CD4-positive, CD25-positive, alpha-beta regulatory T cell (primary cell): Measurements from ENCODE around the gene INHBE. TPM values are rescaled to one million over a fixed set of nuclear protein-coding genes. Genes with fewer than 3 reads are reported as not detected.

ENCODE experiments used
- ATAC-seq, 2 donors: fragments of 150-1000 bp; cut with Tn5 transposase; one replicate each; pipeline ENCODE4 v1.10.0; 2021; ENCODE audit warnings: low read depth in 2 of 2, moderate number of reproducible peaks in 2 of 2, moderate library complexity in 1 of 2
- DNase-seq, 3 donors: peaks; one replicate each; pipeline versions ENCODE4 v3.0.0 to v3.0.0-alpha.2; 2012 to 2022; ENCODE audit warnings: mixed read lengths in 1 of 3
- H3K27ac ChIP-seq: one replicate; pipeline ENCODE4 v1.7.0; 2013; ENCODE audit warnings: mild to moderate bottlenecking, low read length; ENCODE audit not compliant: insufficient read depth, poor library complexity, severe bottlenecking
- H3K27me3 ChIP-seq: one replicate; pipeline ENCODE4 v1.7.0; 2013; ENCODE audit warnings: low read length; ENCODE audit not compliant: control insufficient read depth, insufficient read depth
- H3K36me3 ChIP-seq: one replicate; pipeline ENCODE4 v1.7.0; 2013; ENCODE audit warnings: mild to moderate bottlenecking, low read length, moderate library complexity; ENCODE audit not compliant: control insufficient read depth, insufficient read depth
- H3K4me1 ChIP-seq: 2 replicates; pipeline ENCODE4 v1.7.0; 2013; ENCODE audit warnings: mild to moderate bottlenecking, low read length; ENCODE audit not compliant: insufficient read depth, control insufficient read depth, poor library complexity, severe bottlenecking
- H3K4me3 ChIP-seq: one replicate; pipeline ENCODE4 v1.7.0; 2013; ENCODE audit warnings: low read depth, mild to moderate bottlenecking, low read length, moderate library complexity
- H3K9me3 ChIP-seq, 2 experiments: 1 replicate in 1 of 2; 2 replicates in 1 of 2; pipeline ENCODE4 v1.7.0; 2013; ENCODE audit warnings: low read length in 2 of 2, mild to moderate bottlenecking in 1 of 2, moderate library complexity in 1 of 2; ENCODE audit not compliant: control insufficient read depth in 2 of 2
- H3K27ac Mint-ChIP-seq, 3 donors: one replicate each; pipeline ENCODE4 v1.8.0; 2020 to 2022; ENCODE audit warnings: mild to moderate bottlenecking in 3 of 3, mixed read lengths in 3 of 3, moderate library complexity in 2 of 3
- H3K27me3 Mint-ChIP-seq: one replicate; pipeline ENCODE4 v1.8.0; 2022; ENCODE audit warnings: mild to moderate bottlenecking, mixed read lengths
- H3K36me3 Mint-ChIP-seq: one replicate; pipeline ENCODE4 v1.8.0; 2020; ENCODE audit warnings: mixed read lengths
- H3K4me1 Mint-ChIP-seq, 4 donors: one replicate each; pipeline ENCODE4 v1.8.0; 2020 to 2022; ENCODE audit warnings: mixed read lengths in 4 of 4, mild to moderate bottlenecking in 1 of 4
- H3K4me3 Mint-ChIP-seq, 4 donors: one replicate each; pipeline ENCODE4 v1.8.0; 2020 to 2022; ENCODE audit warnings: mild to moderate bottlenecking in 4 of 4, mixed read lengths in 4 of 4, moderate library complexity in 3 of 4
- H3K9me3 Mint-ChIP-seq, 7 donors: one replicate each; pipeline ENCODE4 v1.8.0; 2020 to 2022; ENCODE audit warnings: mixed read lengths in 7 of 7, mild to moderate bottlenecking in 3 of 7, moderate library complexity in 2 of 7
- polyA plus RNA-seq, 4 donors: library from polyadenylated mRNA; unstranded; fragments of 300-500 nt; fragmentation: Illumina TruSeq; gene quantifications; one replicate each; pipeline ENCODE4 v1.2.3, GENCODE V29; 2021
- total RNA-seq: library from RNA; stranded (reverse); gene quantifications from one replicate; pipeline ENCODE4 v1.2.3, GENCODE V29; 2022

The INHBE gene
- total and polyA plus RNA-seq, 5 donors from 2014 or later, result 0.06 TPM; not detected in 4

DNA sequence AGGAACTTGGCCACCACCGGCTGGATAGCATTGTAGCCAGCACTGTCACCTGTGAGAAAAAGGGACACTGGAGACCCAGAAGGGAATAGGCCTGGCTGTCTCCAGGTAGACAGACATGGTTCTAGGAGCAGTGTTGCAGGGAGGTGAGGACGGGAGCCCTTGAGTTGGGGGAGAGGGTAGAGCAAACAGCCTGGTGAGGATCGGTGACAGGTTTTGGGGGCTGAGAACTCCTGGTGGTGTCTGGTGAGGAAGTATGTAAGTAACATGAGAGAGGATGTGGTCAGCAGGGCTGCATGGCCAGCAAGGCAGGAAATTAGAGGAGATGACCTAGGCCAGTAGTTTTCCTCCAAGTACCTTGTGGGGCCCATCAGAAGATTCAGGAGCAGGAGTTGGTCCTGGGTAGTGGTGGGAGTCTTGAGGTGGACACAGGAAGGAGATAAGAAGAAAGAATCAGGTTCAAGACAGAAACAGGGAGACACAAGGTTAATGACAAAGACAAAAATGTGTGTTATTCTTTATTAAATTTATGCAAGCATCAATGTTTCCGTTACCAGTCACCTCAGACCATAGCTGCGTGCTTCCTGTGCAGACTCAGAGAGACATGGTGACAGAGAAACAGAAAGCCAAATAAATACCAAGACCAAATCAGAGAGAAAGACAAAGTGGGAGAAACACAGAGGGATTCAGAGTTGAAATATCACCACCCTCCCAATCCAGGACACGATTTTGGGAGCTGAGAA is 24.4 kb downstream of the INHBE start, which contains the start of gene ARHGAP9:
Gene ARHGAP9, minus strand, starts transcription at position 491 of the 740 bp plus-strand sequence. Its CDS starts 460 bp downstream, at position 31.
- H3K9me3 Mint-ChIP-seq, result no peaks in the 10 kb centered on the region

DNA sequence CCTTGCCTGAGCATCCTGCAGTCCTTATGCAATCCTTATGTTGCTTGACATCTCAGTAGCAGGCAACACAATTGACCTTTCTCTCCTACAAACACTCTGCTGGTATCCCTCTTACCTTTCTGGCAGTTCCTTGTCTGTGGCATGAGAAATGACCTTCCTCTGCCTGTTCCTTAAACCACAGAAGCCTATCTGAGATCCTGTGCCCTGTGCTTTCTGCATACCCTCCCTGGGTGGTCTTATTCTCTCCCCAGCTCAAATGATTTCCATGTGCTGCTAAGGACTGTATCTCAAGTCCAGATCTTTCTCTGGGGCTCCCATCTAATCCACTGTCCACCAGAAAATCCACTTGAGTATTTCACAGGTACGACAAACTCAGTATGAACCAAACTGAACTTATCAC is 26.6 kb downstream of the INHBE start:
- Histone ChIP-seq H3K27ac (peak overlapping the region; percentile 97), H3K9me3 (no peaks in the 10 kb centered on the region), H3K4me3 (no peak overlapping the region), H3K27me3 (no peaks in the 10 kb centered on the region), H3K4me1 (peaks cover 53% of the 10 kb centered on the region), H3K36me3 (no peaks in the 10 kb centered on the region)
- no peak for ATAC-seq
- Mint-ChIP-seq H3K36me3 (peaks cover 23% of the 10 kb centered on the region), H3K27ac (peak overlapping the region; percentile 99), H3K4me3 (peak overlapping the region in 3 of 4 donors; percentile 77 to 100 (median 81)), H3K9me3 (no peaks in the 10 kb centered on the region), H3K4me1 (peaks cover 17 to 58% (median 44%) of the 10 kb centered on the region in 4 donors), H3K27me3 (no peaks in the 10 kb centered on the region)
- no peak for DNase-seq

More for the DNA sequence above, 24.4 kb downstream of the INHBE start, which contains the start of gene ARHGAP9:
- ATAC-seq (peak; percentile 71 to 80), DNase-seq (peak; percentile 53 to 88 (median 87))
- no peaks in the 10 kb centered on the region for H3K27me3 ChIP-seq
- Mint-ChIP-seq H3K4me1 (peaks cover 17 to 73% (median 53%) of the 10 kb centered on the region in 4 donors), H3K27ac (peak within 1 kb of the TSS; percentile 99 to 100 (median 99)), H3K36me3 (peaks cover 28% of the 10 kb centered on the region), H3K27me3 (no peaks in the 10 kb centered on the region), H3K4me3 (peak within 1 kb of the TSS; percentile 90 to 100 (median 100))
- peaks cover 11% of the 10 kb centered on the region for H3K36me3 ChIP-seq
- H3K27ac ChIP-seq, result peak within 1 kb of the TSS; percentile 97
- no peaks in the 10 kb centered on the region for H3K9me3 ChIP-seq
- peaks cover 74% of the 10 kb centered on the region for H3K4me1 ChIP-seq
- peak within 1 kb of the TSS; percentile 93 for H3K4me3 ChIP-seq

DNA sequence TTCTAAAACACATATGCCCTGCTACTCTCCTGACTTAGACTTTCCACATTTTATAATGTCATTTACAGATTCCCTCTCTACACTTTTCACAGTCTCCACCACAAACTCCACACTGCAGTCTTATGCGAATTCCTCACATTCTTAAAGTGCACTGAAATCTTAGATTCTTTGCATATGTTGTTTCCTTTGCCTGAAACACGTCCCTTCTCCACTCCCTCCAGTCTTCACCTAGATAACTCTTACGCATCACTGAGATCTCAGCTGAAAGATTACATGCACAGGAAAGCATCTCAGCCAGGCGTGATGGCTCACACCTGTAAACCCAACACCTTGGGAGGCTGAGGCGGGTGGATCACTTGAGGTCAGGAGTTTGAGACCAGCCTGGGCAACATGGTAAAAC is 28.4 kb downstream of the INHBE start:
- Mint-ChIP-seq H3K4me1 (peaks cover 18 to 56% (median 41%) of the 10 kb centered on the region in 4 donors), H3K36me3 (peaks cover 15% of the 10 kb centered on the region), H3K4me3 (peak overlapping the region in 2 of 4 donors; percentile 8 to 66), H3K27ac (peak overlapping the region; percentile 3 to 90 (median 80)), H3K9me3 (no peaks in the 10 kb centered on the region), H3K27me3 (peaks cover 4% of the 10 kb centered on the region)
- no peaks in the 10 kb centered on the region for H3K27me3 ChIP-seq
- H3K36me3 ChIP-seq, result no peaks in the 10 kb centered on the region
- peaks cover 46% of the 10 kb centered on the region for H3K4me1 ChIP-seq
- no peaks in the 10 kb centered on the region for H3K9me3 ChIP-seq
- no peak for DNase-seq
- H3K4me3 ChIP-seq, result no peak overlapping the region
- H3K27ac ChIP-seq, result no peak overlapping the region
- no peak for ATAC-seq

DNA sequence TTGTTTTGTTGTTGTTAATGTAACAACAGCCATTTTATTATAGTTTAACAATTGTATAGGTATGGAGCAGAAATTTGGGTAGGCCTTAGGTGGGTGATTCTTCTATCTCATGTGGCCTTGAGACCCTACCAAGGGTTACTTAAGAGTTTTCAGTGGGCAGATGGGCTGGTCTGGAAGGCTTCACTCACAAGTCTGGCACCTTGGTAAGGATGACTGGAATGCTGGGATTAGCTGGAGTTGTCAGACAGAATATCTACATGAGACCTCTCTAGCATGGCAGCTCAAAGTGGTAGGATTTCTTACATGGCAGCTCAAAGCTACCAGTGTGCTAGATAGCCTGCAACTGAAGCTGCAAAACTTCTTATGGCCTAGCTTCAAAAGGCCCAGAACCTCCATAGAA is 30.6 kb downstream of the INHBE start:
- Histone ChIP-seq H3K27ac (no peak overlapping the region), H3K4me1 (peaks cover 33% of the 10 kb centered on the region), H3K9me3 (no peaks in the 10 kb centered on the region), H3K36me3 (peaks cover 16% of the 10 kb centered on the region), H3K4me3 (no peak overlapping the region), H3K27me3 (no peaks in the 10 kb centered on the region)
- Mint-ChIP-seq H3K36me3 (peaks cover 20% of the 10 kb centered on the region), H3K27me3 (peaks cover 4% of the 10 kb centered on the region), H3K9me3 (no peaks in the 10 kb centered on the region), H3K4me1 (peaks cover 9 to 47% (median 29%) of the 10 kb centered on the region in 4 donors), H3K4me3 (peak overlapping the region in 1 of 4 donors; percentile 62), H3K27ac (no peak overlapping the region)
- no peak for DNase-seq
- no peak for ATAC-seq

DNA sequence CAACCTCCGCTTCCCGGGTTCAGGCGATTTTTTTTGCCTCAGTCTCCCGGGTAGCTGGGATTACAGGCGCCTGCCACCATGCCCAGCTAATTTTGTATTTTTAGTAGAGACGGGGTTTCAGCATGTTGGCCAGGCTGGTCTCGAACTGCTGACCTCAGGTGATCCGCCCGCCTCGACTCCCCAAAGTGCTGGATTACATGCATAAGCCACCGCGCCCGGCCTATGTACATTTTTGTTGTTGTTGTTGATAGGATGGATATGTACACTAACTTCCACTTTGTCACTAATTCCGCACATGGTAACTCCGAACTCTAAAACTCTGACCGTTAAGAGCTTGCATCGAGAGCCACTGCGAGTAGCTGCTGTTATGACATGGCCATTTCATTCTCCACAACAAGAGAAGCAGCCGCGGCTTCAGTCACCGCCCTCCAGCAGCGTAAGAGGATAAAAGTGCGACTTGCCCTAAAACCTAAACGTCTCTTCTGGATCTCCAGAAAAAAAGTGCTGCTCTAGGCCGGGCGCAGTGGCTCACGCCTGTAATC is 32.0 kb downstream of the INHBE start:
- Histone ChIP-seq H3K27me3 (no peaks in the 10 kb centered on the region), H3K4me3 (no peak overlapping the region), H3K4me1 (peaks cover 20% of the 10 kb centered on the region), H3K9me3 (no peaks in the 10 kb centered on the region), H3K27ac (peak overlapping the region; percentile 21), H3K36me3 (peaks cover 27% of the 10 kb centered on the region)
- H3K4me3 Mint-ChIP-seq, result peak overlapping the region in 2 of 4 donors; percentile 97 to 98
- H3K9me3 Mint-ChIP-seq, result no peaks in the 10 kb centered on the region
- H3K27ac Mint-ChIP-seq, result peak overlapping the region in 2 of 3 donors; percentile 94 to 95
- no peak for DNase-seq
- ATAC-seq, result no peak
- H3K36me3 Mint-ChIP-seq, result peaks cover 24% of the 10 kb centered on the region
- peaks cover 11 to 39% (median 24%) of the 10 kb centered on the region in 4 donors for H3K4me1 Mint-ChIP-seq
- H3K27me3 Mint-ChIP-seq, result peaks cover 4% of the 10 kb centered on the region

DNA sequence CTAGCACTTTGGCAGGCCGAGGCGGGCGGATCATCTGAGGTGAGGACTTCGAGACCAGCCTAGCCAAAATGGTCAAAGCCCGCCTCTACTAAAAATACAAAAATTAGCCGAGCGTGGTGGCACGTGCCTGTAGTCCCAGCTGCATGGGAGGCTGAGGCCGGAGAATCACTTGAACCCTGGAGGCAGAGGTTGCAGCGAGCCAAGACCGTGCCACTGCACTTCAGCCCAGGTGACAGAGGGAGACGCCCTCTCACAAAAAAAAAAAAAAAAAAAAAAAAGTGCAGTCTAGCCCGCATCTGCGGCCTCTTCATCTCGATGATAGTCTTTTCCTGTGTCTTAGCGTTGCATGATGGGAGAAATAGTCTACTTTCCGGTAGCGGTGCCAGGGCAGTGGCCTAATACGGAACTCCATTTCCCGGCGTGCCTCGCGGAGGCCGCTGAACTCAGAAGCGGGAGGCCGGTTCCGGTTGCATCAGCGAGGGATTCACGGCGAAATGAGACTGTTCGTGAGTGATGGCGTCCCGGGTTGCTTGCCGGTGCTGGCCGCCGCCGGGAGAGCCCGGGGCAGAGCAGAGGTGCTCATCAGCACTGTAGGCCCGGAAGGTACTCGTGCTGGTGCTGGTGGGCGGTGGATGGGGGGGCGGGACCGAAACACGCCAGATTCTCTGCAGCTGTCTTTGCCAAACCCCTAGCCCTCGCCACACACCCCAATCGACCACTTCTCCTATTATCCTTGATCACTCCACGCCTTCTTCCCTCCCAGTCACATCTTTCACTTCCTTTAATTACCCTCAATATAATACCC is 32.7 kb downstream of the INHBE start, which contains the start of gene MARS1:
Gene MARS1, plus strand, starts transcription at position 472 of the 805 bp plus-strand sequence. Its CDS starts 23 bp downstream, at position 495.
- Histone ChIP-seq H3K27me3 (no peaks in the 10 kb centered on the region), H3K4me1 (peaks cover 20% of the 10 kb centered on the region), H3K4me3 (peak within 1 kb of the TSS; percentile 89), H3K36me3 (peaks cover 31% of the 10 kb centered on the region), H3K9me3 (no peaks in the 10 kb centered on the region), H3K27ac (peak within 1 kb of the TSS; percentile 80)
- DNase-seq (peak; percentile 89 to 98 (median 94)), ATAC-seq (peak; percentile 99)
- Mint-ChIP-seq H3K36me3 (peaks cover 26% of the 10 kb centered on the region), H3K4me1 (peaks cover 11 to 39% (median 25%) of the 10 kb centered on the region in 4 donors), H3K9me3 (no peaks in the 10 kb centered on the region), H3K4me3 (peak within 1 kb of the TSS; percentile 90 to 98 (median 96)), H3K27me3 (peaks cover 4% of the 10 kb centered on the region), H3K27ac (peak within 1 kb of the TSS; percentile 94 to 99 (median 95))

DNA sequence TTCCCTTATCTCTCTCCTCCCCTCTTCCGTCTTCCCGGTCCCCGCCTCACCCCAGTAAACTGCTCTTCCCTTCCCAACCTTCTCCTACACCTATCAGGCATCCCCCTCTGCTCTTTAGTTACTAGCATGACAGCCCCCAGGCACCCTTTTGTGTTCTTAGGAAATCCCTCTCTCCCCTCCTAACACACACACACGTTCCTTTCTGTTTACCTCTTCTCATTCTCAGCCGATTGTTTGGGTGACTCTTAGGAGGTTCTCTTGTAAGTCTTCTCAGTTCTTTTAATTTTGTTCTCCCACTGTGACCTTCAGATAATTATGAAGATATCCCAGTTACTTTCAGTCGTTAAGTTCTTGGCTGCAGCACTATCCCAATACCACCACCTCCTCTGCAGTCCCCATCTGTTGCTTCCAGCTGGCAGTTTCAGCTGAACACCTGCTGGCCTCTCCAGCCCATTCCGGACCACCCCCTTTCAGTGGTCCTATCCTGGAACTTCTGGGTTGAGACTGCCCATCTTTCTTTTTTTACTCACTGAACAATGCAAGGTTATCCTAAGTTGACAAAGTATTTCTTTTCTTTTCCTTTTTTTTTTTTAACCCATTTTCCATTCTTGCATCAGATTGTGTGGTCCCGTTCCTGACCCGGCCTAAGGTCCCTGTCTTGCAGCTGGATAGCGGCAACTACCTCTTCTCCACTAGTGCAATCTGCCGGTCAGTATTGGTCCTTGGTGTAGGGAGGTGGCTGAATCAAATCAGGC is 33.5 kb downstream of the INHBE start:
- peaks cover 23% of the 10 kb centered on the region for H3K36me3 Mint-ChIP-seq
- H3K27ac Mint-ChIP-seq, result peak overlapping the region; percentile 94 to 99 (median 95)
- no peaks in the 10 kb centered on the region for H3K9me3 Mint-ChIP-seq
- peak overlapping the region; percentile 89 for H3K4me3 ChIP-seq
- H3K4me1 Mint-ChIP-seq, result peaks cover 11 to 32% (median 24%) of the 10 kb centered on the region in 4 donors
- peak overlapping the region; percentile 80 for H3K27ac ChIP-seq
- DNase-seq, result no peak
- ATAC-seq, result no peak
- peaks cover 20% of the 10 kb centered on the region for H3K4me1 ChIP-seq
- H3K36me3 ChIP-seq, result peaks cover 33% of the 10 kb centered on the region
- H3K27me3 Mint-ChIP-seq, result peaks cover 4% of the 10 kb centered on the region
- no peaks in the 10 kb centered on the region for H3K9me3 ChIP-seq
- no peaks in the 10 kb centered on the region for H3K27me3 ChIP-seq
- H3K4me3 Mint-ChIP-seq, result peak overlapping the region; percentile 90 to 98 (median 96)
